ENCODE measurements around the gene STAT4. TPM values are rescaled to one million over a fixed set of nuclear protein-coding genes. Genes with fewer than 3 reads are reported as not detected.

STAT4 gene
- total RNA-seq, 1 donor from 2014 or later, result 0.46 TPM

GRCh38 chr2:191078165-191078867 lies 72.5 kb downstream of the STAT4 start:
- no peak for TF ChIP-seq CTCF (IDR thresholded peaks at IDR 0.05; ENCODE audit: insufficient read depth, low read length, poor library complexity, severe bottlenecking)
- Histone ChIP-seq H3K4me3 (ENCODE audit: low read depth, low read length) (no peak overlapping the region), H3K27me3 (ENCODE audit: control insufficient read depth, insufficient read depth, low read length) (no peaks in the 10 kb centered on the region), H3K36me3 (ENCODE audit: control insufficient read depth, insufficient read depth, low read length) (no peaks in the 10 kb centered on the region)
- DNase-seq (ENCODE audit: low read depth), result no peak

GRCh38 chr2:191070276-191070675 lies 80.5 kb downstream of the STAT4 start:
- no peak overlapping the region for H3K4me3 ChIP-seq (ENCODE audit: low read depth, low read length)
- DNase-seq (ENCODE audit: low read depth), result no peak
- no peak for TF ChIP-seq CTCF (IDR thresholded peaks at IDR 0.05; ENCODE audit: insufficient read depth, low read length, poor library complexity, severe bottlenecking)
- no peaks in the 10 kb centered on the region for H3K36me3 ChIP-seq (ENCODE audit: control insufficient read depth, insufficient read depth, low read length)
- H3K27me3 ChIP-seq (ENCODE audit: control insufficient read depth, insufficient read depth, low read length), result no peaks in the 10 kb centered on the region

GRCh38 chr2:191069606-191070005 lies 81.2 kb downstream of the STAT4 start:
- Histone ChIP-seq H3K27me3 (ENCODE audit: control insufficient read depth, insufficient read depth, low read length) (no peaks in the 10 kb centered on the region), H3K36me3 (ENCODE audit: control insufficient read depth, insufficient read depth, low read length) (no peaks in the 10 kb centered on the region), H3K4me3 (ENCODE audit: low read depth, low read length) (no peak overlapping the region)
- no peak for TF ChIP-seq CTCF (IDR thresholded peaks at IDR 0.05; ENCODE audit: insufficient read depth, low read length, poor library complexity, severe bottlenecking)
- DNase-seq (ENCODE audit: low read depth), result no peak

GRCh38 chr2:191066919-191067233 lies 83.9 kb downstream of the STAT4 start:
- Histone ChIP-seq H3K27me3 (ENCODE audit: control insufficient read depth, insufficient read depth, low read length) (no peaks in the 10 kb centered on the region), H3K4me3 (ENCODE audit: low read depth, low read length) (no peak overlapping the region), H3K36me3 (ENCODE audit: control insufficient read depth, insufficient read depth, low read length) (no peaks in the 10 kb centered on the region)
- DNase-seq (ENCODE audit: low read depth), result no peak
- TF ChIP-seq CTCF (IDR thresholded peaks at IDR 0.05; ENCODE audit: insufficient read depth, low read length, poor library complexity, severe bottlenecking), result no peak

GRCh38 chr2:191066197-191066918 lies 84.4 kb downstream of the STAT4 start:
- H3K4me3 ChIP-seq (ENCODE audit: low read depth, low read length), result no peak overlapping the region
- TF ChIP-seq CTCF (IDR thresholded peaks at IDR 0.05; ENCODE audit: insufficient read depth, low read length, poor library complexity, severe bottlenecking), result no peak
- no peaks in the 10 kb centered on the region for H3K27me3 ChIP-seq (ENCODE audit: control insufficient read depth, insufficient read depth, low read length)
- H3K36me3 ChIP-seq (ENCODE audit: control insufficient read depth, insufficient read depth, low read length), result no peaks in the 10 kb centered on the region
- no peak for DNase-seq (ENCODE audit: low read depth)

All from kidney epithelial cell (primary cell).